ENCODE results near the gene C1QTNF2. TPM values are rescaled to one million over a fixed set of nuclear protein-coding genes. Genes with fewer than 3 reads are reported as not detected.

C1QTNF2 gene
- total RNA-seq, 6 donors from 2014 or later: 0.39 to 3.1 (median 0.61) TPM; not detected in 1

- Histone ChIP-seq H3K4me1 (peaks cover 0 to 23% (median 7%) of the 10 kb centered on the region in 4 donors), H3K9me3 (no peaks in the 10 kb centered on the region), H3K36me3 (no peaks in the 10 kb centered on the region), H3K27me3 (no peaks in the 10 kb centered on the region), H3K27ac (no peak overlapping the region), H3K4me3 (no peak overlapping the region)
- DNase-seq (no peak), ATAC-seq (ENCODE audit: low FRiP score in 2 of 2) (no peak)
- WGBS, 2 donors: 94 to 97% methylated on average over 3 of the region's 3 CpGs
- no peak for TF ChIP-seq POLR2A (IDR thresholded peaks at IDR 0.05)
- no peak for TF ChIP-seq POLR2AphosphoS5 (IDR thresholded peaks at IDR 0.05)
- no peak for TF ChIP-seq EP300 (IDR thresholded peaks at IDR 0.05)
- TF ChIP-seq CTCF (IDR thresholded peaks at IDR 0.05): no peak
These were observed 2.5 kb downstream of the C1QTNF2 start for GRCh38 chr5:160367885-160368284.

- WGBS, 2 donors: 73 to 87% methylated on average over 2 of the region's 2 CpGs
- H3K27me3 ChIP-seq: no peaks in the 10 kb centered on the region
- ATAC-seq (ENCODE audit: low FRiP score in 2 of 2) (no peak), DNase-seq (no peak)
- TF ChIP-seq POLR2AphosphoS5 (IDR thresholded peaks at IDR 0.05) (no peak), POLR2A (IDR thresholded peaks at IDR 0.05) (no peak), EP300 (IDR thresholded peaks at IDR 0.05) (no peak), CTCF (IDR thresholded peaks at IDR 0.05) (no peak)
- no peak overlapping the region for H3K4me3 ChIP-seq
- no peaks in the 10 kb centered on the region for H3K9me3 ChIP-seq
- no peak overlapping the region for H3K27ac ChIP-seq
- H3K4me1 ChIP-seq: peaks cover 0 to 25% (median 8%) of the 10 kb centered on the region in 4 donors
- H3K36me3 ChIP-seq: no peaks in the 10 kb centered on the region
These were observed 3.2 kb downstream of the C1QTNF2 start for GRCh38 chr5:160367261-160367660.

- Histone ChIP-seq H3K4me1 (peaks cover 0 to 25% (median 8%) of the 10 kb centered on the region in 4 donors), H3K27ac (no peak overlapping the region), H3K27me3 (no peaks in the 10 kb centered on the region), H3K4me3 (no peak overlapping the region), H3K36me3 (no peaks in the 10 kb centered on the region), H3K9me3 (no peaks in the 10 kb centered on the region)
- no peak for ATAC-seq (ENCODE audit: low FRiP score in 2 of 2)
- TF ChIP-seq POLR2A (IDR thresholded peaks at IDR 0.05): no peak
- TF ChIP-seq CTCF (IDR thresholded peaks at IDR 0.05): no peak
- TF ChIP-seq EP300 (IDR thresholded peaks at IDR 0.05): no peak
- TF ChIP-seq POLR2AphosphoS5 (IDR thresholded peaks at IDR 0.05): no peak
- WGBS, 2 donors: 90 to 93% methylated on average over 2 of the region's 2 CpGs
- DNase-seq: no peak
These were observed 4.2 kb downstream of the C1QTNF2 start for GRCh38 chr5:160366230-160366629.

GRCh38 chr5:160363660-160364395 is 6.6 kb downstream of the C1QTNF2 start:
- Histone ChIP-seq H3K4me1 (peaks cover 0 to 23% (median 14%) of the 10 kb centered on the region in 4 donors), H3K27me3 (no peaks in the 10 kb centered on the region), H3K9me3 (no peaks in the 10 kb centered on the region), H3K4me3 (no peak overlapping the region), H3K27ac (peak overlapping the region in 3 of 4 donors; percentile 5 to 51 (median 26)), H3K36me3 (no peaks in the 10 kb centered on the region)
- TF ChIP-seq EP300 (IDR thresholded peaks at IDR 0.05) (no peak), CTCF (IDR thresholded peaks at IDR 0.05) (no peak), POLR2AphosphoS5 (IDR thresholded peaks at IDR 0.05) (no peak), POLR2A (IDR thresholded peaks at IDR 0.05) (no peak)
- no peak for DNase-seq
- ATAC-seq (ENCODE audit: low FRiP score in 2 of 2): peak in 1 of 2 donors; percentile 18
- 74 to 78% methylated on average over 13 of the region's 13 CpGs for WGBS, 2 donors

GRCh38 chr5:160363211-160363610 is 7.2 kb downstream of the C1QTNF2 start:
- H3K27ac ChIP-seq: peak overlapping the region in 3 of 4 donors; percentile 5 to 51 (median 26)
- H3K9me3 ChIP-seq: no peaks in the 10 kb centered on the region
- ATAC-seq (ENCODE audit: low FRiP score in 2 of 2) (peak in 1 of 2 donors; percentile 16), DNase-seq (no peak)
- TF ChIP-seq POLR2AphosphoS5 (IDR thresholded peaks at IDR 0.05) (no peak), CTCF (IDR thresholded peaks at IDR 0.05) (no peak), POLR2A (IDR thresholded peaks at IDR 0.05) (no peak), EP300 (IDR thresholded peaks at IDR 0.05) (no peak)
- H3K27me3 ChIP-seq: no peaks in the 10 kb centered on the region
- H3K4me1 ChIP-seq: peaks cover 0 to 23% (median 14%) of the 10 kb centered on the region in 4 donors
- WGBS, 2 donors: 22 to 33% methylated on average over 3 of the region's 3 CpGs
- no peaks in the 10 kb centered on the region for H3K36me3 ChIP-seq
- H3K4me3 ChIP-seq: no peak overlapping the region

Data from upper lobe of left lung (tissue), 6 donors.